Mucosa of stomach (tissue), 1 donor: ENCODE measurements around the gene ADCK2.
"Not testable (repeated sequence)": the region's sequence is repeated elsewhere in the genome, so short reads cannot be mapped to it uniquely, and the experiment has no call there.

Experiments
- H3K27me3 ChIP-seq: one replicate; pipeline ENCODE4 v1.7.0; 2013; ENCODE audit warnings: mild to moderate bottlenecking, low read length; ENCODE audit not compliant: control insufficient read depth, insufficient read depth
- H3K36me3 ChIP-seq: one replicate; pipeline ENCODE4 v1.7.0; 2013; ENCODE audit warnings: low read length; ENCODE audit not compliant: control insufficient read depth, insufficient read depth
- H3K4me1 ChIP-seq: one replicate; pipeline ENCODE4 v1.7.0; 2013; ENCODE audit warnings: mild to moderate bottlenecking, low read length; ENCODE audit not compliant: control insufficient read depth, insufficient read depth
- H3K4me3 ChIP-seq: one replicate; pipeline ENCODE4 v1.7.0; 2013; ENCODE audit warnings: low read length
- H3K9ac ChIP-seq: one replicate; pipeline ENCODE4 v1.7.0; 2013; ENCODE audit warnings: mild to moderate bottlenecking, low read length, moderate library complexity
- H3K9me3 ChIP-seq: one replicate; pipeline ENCODE4 v1.7.0; 2013; ENCODE audit warnings: mild to moderate bottlenecking, low read length, moderate library complexity; ENCODE audit not compliant: control insufficient read depth
- donor health status: Pancreatic carcinoma.

The ADCK2 gene

GRCh38 chr7:140672382-140673062, at the start of gene ADCK2:
ADCK2 (plus strand) TSS chr7:140672945; CDS start chr7:140673331, 386 bp downstream.
- H3K9ac ChIP-seq = peak within 1 kb of the TSS; percentile 82
- no peaks in the 10 kb centered on the region for H3K9me3 ChIP-seq
- peak within 1 kb of the TSS; percentile 66 for H3K4me3 ChIP-seq
- H3K27me3 ChIP-seq = no peaks in the 10 kb centered on the region
- peaks cover 22% of the 10 kb centered on the region for H3K4me1 ChIP-seq
- H3K36me3 ChIP-seq = no peaks in the 10 kb centered on the region

GRCh38 chr7:140623980-140624379, 48.8 kb upstream of the ADCK2 start:
- no peak overlapping the region for H3K9ac ChIP-seq

GRCh38 chr7:140624392-140625191, 48.2 kb upstream of the ADCK2 start:
- Histone ChIP-seq H3K27me3 (no peaks in the 10 kb centered on the region), H3K9me3 (no peaks in the 10 kb centered on the region), H3K36me3 (no peaks in the 10 kb centered on the region), H3K4me3 (no peak overlapping the region), H3K4me1 (no peaks in the 10 kb centered on the region), H3K9ac (no peak overlapping the region)

More at GRCh38 chr7:140623980-140624379, 48.8 kb upstream of the ADCK2 start:
- Histone ChIP-seq H3K9me3 (no peaks in the 10 kb centered on the region), H3K4me1 (no peaks in the 10 kb centered on the region), H3K4me3 (no peak overlapping the region), H3K27me3 (no peaks in the 10 kb centered on the region), H3K36me3 (no peaks in the 10 kb centered on the region)

GRCh38 chr7:140625192-140625558, 47.6 kb upstream of the ADCK2 start:
- not testable (repeated sequence) for H3K36me3 ChIP-seq, H3K4me1 ChIP-seq, H3K9me3 ChIP-seq, H3K27me3 ChIP-seq, H3K9ac ChIP-seq, H3K4me3 ChIP-seq

- H3K4me1 ChIP-seq = no peaks in the 10 kb centered on the region
- H3K27me3 ChIP-seq = no peaks in the 10 kb centered on the region
- no peak overlapping the region for H3K9ac ChIP-seq
- H3K9me3 ChIP-seq = no peaks in the 10 kb centered on the region
- no peaks in the 10 kb centered on the region for H3K36me3 ChIP-seq
- no peak overlapping the region for H3K4me3 ChIP-seq
Measured at GRCh38 chr7:140625908-140626868, 46.6 kb upstream of the ADCK2 start.

GRCh38 chr7:140631021-140631420, 41.7 kb upstream of the ADCK2 start:
- Histone ChIP-seq H3K36me3 (no peaks in the 10 kb centered on the region), H3K4me1 (no peaks in the 10 kb centered on the region)

GRCh38 chr7:140631602-140632001, 41.1 kb upstream of the ADCK2 start:
- no peak overlapping the region for H3K9ac ChIP-seq
- no peaks in the 10 kb centered on the region for H3K36me3 ChIP-seq
- no peaks in the 10 kb centered on the region for H3K9me3 ChIP-seq
- no peak overlapping the region for H3K4me3 ChIP-seq
- peaks cover 4% of the 10 kb centered on the region for H3K27me3 ChIP-seq
- H3K4me1 ChIP-seq = no peaks in the 10 kb centered on the region

More at GRCh38 chr7:140631021-140631420, 41.7 kb upstream of the ADCK2 start:
- H3K9ac ChIP-seq = peak overlapping the region; percentile 34
- H3K4me3 ChIP-seq = no peak overlapping the region
- peaks cover 4% of the 10 kb centered on the region for H3K27me3 ChIP-seq
- no peaks in the 10 kb centered on the region for H3K9me3 ChIP-seq

GRCh38 chr7:140635345-140635744, 37.4 kb upstream of the ADCK2 start:
- Histone ChIP-seq H3K9me3 (no peaks in the 10 kb centered on the region), H3K4me1 (peaks cover 2% of the 10 kb centered on the region), H3K27me3 (peaks cover 32% of the 10 kb centered on the region), H3K9ac (no peak overlapping the region), H3K4me3 (no peak overlapping the region), H3K36me3 (no peaks in the 10 kb centered on the region)

GRCh38 chr7:140635816-140636215, 36.9 kb upstream of the ADCK2 start:
- Histone ChIP-seq H3K9ac (no peak overlapping the region), H3K4me3 (no peak overlapping the region), H3K4me1 (peaks cover 2% of the 10 kb centered on the region), H3K9me3 (no peaks in the 10 kb centered on the region), H3K27me3 (peaks cover 34% of the 10 kb centered on the region), H3K36me3 (no peaks in the 10 kb centered on the region)

- no peaks in the 10 kb centered on the region for H3K9me3 ChIP-seq
- H3K4me3 ChIP-seq = no peak overlapping the region
- H3K27me3 ChIP-seq = peaks cover 46% of the 10 kb centered on the region
- H3K36me3 ChIP-seq = no peaks in the 10 kb centered on the region
- H3K9ac ChIP-seq = no peak overlapping the region
- H3K4me1 ChIP-seq = peaks cover 2% of the 10 kb centered on the region
Measured at GRCh38 chr7:140637400-140637799, 35.3 kb upstream of the ADCK2 start.

- Histone ChIP-seq H3K4me3 (no peak overlapping the region), H3K4me1 (peaks cover 2% of the 10 kb centered on the region), H3K27me3 (peaks cover 46% of the 10 kb centered on the region), H3K9me3 (no peaks in the 10 kb centered on the region), H3K36me3 (no peaks in the 10 kb centered on the region), H3K9ac (peak overlapping the region; percentile 49)
Measured at GRCh38 chr7:140638173-140638791, 34.5 kb upstream of the ADCK2 start.
